ENCODE data around the gene COQ10A. TPM values are rescaled to one million over a fixed set of nuclear protein-coding genes. Genes with fewer than 3 reads are reported as not detected.

The COQ10A gene
- polyA plus RNA-seq, 3 donors, result 1.7 to 13.5 (median 2.0) TPM

DNA sequence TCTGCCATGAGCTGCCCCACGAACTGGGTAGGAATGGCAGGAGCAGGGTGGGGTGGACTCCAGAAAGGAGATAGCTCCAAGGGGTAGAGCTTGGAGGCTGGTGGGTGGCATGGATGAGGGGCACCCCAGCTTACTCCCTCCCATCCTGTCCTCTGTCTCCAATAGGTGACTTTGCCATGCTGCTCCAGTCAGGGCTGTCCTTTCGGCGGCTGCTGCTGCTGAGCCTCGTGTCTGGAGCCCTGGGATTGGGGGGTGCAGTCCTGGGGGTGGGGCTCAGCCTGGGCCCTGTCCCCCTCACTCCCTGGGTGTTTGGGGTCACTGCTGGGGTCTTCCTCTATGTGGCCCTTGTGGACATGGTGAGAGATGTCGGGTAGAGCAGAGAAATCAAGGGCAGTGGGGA, 29.8 kb upstream of the COQ10A start:
- Mint-ChIP-seq H3K27me3 (ENCODE audit: low read depth in 3 of 3) (peaks cover 0 to 2% (median 0%) of the 10 kb centered on the region in 3 donors), H3K4me3 (no peak overlapping the region)
- WGBS (ENCODE audit: insufficient coverage), result no CpG with 5 or more reads among the region's 5 CpGs

DNA sequence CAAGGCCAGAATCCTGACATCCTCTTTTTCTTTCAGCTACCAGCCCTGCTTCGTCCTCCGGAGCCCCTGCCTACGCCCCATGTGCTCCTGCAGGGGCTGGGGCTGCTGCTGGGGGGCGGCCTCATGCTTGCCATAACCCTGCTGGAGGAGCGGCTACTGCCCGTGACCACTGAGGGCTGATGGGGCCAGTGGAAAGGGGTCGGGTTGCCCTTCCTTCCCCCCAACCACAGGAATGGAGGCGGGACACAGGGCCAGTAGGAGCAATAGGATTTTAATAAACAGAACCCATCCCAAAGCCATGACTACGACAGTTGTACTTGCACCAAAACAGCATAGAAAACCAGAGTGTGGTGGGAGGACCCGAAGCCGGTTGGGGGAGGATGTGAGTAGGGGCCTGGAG, 29.2 kb upstream of the COQ10A start:
- Histone ChIP-seq H3K9me3 (replicated peaks in 1 of 2; ENCODE audit: control insufficient read depth in 1 of 2, insufficient read depth in 1 of 2, low read length in 2 of 2) (no peaks in the 10 kb centered on the region), H3K4me1 (ENCODE audit: control insufficient read depth in 1 of 2, insufficient read depth in 2 of 2, low read length in 2 of 2) (no peaks in the 10 kb centered on the region), H3K36me3 (replicated peaks in 1 of 2; ENCODE audit: control insufficient read depth in 1 of 2, insufficient read depth in 2 of 2, low read length in 2 of 2) (peaks cover 22 to 43% of the 10 kb centered on the region in 2 donors), H3K9ac (ENCODE audit: insufficient read depth, low read length, poor library complexity, severe bottlenecking) (no peak overlapping the region), H3K4me2 (replicated peaks; ENCODE audit: extremely low read depth, low read length, poor library complexity, severe bottlenecking) (no peak overlapping the region), H3K27ac (ENCODE audit: low read depth in 1 of 2, low read length in 2 of 2) (no peak overlapping the region), H4K20me1 (ENCODE audit: insufficient read depth, low read length) (no peaks in the 10 kb centered on the region), H3K27me3 (ENCODE audit: control insufficient read depth in 2 of 2, insufficient read depth in 2 of 2, low read length in 2 of 2) (no peaks in the 10 kb centered on the region), H3K4me3 (replicated peaks in 1 of 3; ENCODE audit: low read depth in 2 of 3, low read length in 3 of 3) (no peak overlapping the region), H3K79me2 (ENCODE audit: insufficient read depth, low read length) (no peaks in the 10 kb centered on the region), H2AFZ (ENCODE audit: insufficient read depth, low read depth, low read length, poor library complexity, severe bottlenecking) (no peak overlapping the region)
- Mint-ChIP-seq H3K4me1 (no peaks in the 10 kb centered on the region), H3K27ac (no peak overlapping the region), H3K9me3 (no peaks in the 10 kb centered on the region), H3K36me3 (peaks cover 38 to 47% of the 10 kb centered on the region in 2 donors), H3K27me3 (ENCODE audit: low read depth in 3 of 3) (no peaks in the 10 kb centered on the region), H3K4me3 (no peak overlapping the region)
- no peak for DNase-seq
- WGBS (ENCODE audit: insufficient coverage), result 100% methylated on average over 3 of the region's 11 CpGs
- intact Hi-C loops (cut with micrococcal nuclease), result no loop called here
- TF ChIP-seq, protein P1, sequence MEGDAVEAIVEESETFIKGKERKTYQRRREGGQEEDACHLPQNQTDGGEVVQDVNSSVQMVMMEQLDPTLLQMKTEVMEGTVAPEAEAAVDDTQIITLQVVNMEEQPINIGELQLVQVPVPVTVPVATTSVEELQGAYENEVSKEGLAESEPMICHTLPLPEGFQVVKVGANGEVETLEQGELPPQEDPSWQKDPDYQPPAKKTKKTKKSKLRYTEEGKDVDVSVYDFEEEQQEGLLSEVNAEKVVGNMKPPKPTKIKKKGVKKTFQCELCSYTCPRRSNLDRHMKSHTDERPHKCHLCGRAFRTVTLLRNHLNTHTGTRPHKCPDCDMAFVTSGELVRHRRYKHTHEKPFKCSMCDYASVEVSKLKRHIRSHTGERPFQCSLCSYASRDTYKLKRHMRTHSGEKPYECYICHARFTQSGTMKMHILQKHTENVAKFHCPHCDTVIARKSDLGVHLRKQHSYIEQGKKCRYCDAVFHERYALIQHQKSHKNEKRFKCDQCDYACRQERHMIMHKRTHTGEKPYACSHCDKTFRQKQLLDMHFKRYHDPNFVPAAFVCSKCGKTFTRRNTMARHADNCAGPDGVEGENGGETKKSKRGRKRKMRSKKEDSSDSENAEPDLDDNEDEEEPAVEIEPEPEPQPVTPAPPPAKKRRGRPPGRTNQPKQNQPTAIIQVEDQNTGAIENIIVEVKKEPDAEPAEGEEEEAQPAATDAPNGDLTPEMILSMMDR (IDR thresholded peaks at IDR 0.05), result no peak

More for the DNA sequence above, 29.8 kb upstream of the COQ10A start:
- DNase-seq, result no peak
- H3K79me2 ChIP-seq (ENCODE audit: insufficient read depth, low read length), result no peaks in the 10 kb centered on the region
- H4K20me1 ChIP-seq (ENCODE audit: insufficient read depth, low read length), result no peaks in the 10 kb centered on the region
- H3K9me3 ChIP-seq (replicated peaks in 1 of 2; ENCODE audit: control insufficient read depth in 1 of 2, insufficient read depth in 1 of 2, low read length in 2 of 2), result no peaks in the 10 kb centered on the region
- H3K4me3 ChIP-seq (replicated peaks in 1 of 3; ENCODE audit: low read depth in 2 of 3, low read length in 3 of 3), result no peak overlapping the region
- intact Hi-C loops (cut with micrococcal nuclease), result no loop called here
- H3K36me3 Mint-ChIP-seq, result peaks cover 32 to 41% of the 10 kb centered on the region in 2 donors
- H3K4me2 ChIP-seq (replicated peaks; ENCODE audit: extremely low read depth, low read length, poor library complexity, severe bottlenecking), result no peak overlapping the region
- no peak overlapping the region for H3K27ac ChIP-seq (ENCODE audit: low read depth in 1 of 2, low read length in 2 of 2)
- no peak overlapping the region for H3K9ac ChIP-seq (ENCODE audit: insufficient read depth, low read length, poor library complexity, severe bottlenecking)
- H3K27ac Mint-ChIP-seq, result no peak overlapping the region
- TF ChIP-seq, protein P1 (IDR thresholded peaks at IDR 0.05), result no peak
- H3K4me1 ChIP-seq (ENCODE audit: control insufficient read depth in 1 of 2, insufficient read depth in 2 of 2, low read length in 2 of 2), result no peaks in the 10 kb centered on the region
- no peaks in the 10 kb centered on the region for H3K4me1 Mint-ChIP-seq
- peaks cover 17 to 37% of the 10 kb centered on the region in 2 donors for H3K36me3 ChIP-seq (replicated peaks in 1 of 2; ENCODE audit: control insufficient read depth in 1 of 2, insufficient read depth in 2 of 2, low read length in 2 of 2)
- H3K27me3 ChIP-seq (ENCODE audit: control insufficient read depth in 2 of 2, insufficient read depth in 2 of 2, low read length in 2 of 2), result no peaks in the 10 kb centered on the region
- H2AFZ ChIP-seq (ENCODE audit: insufficient read depth, low read depth, low read length, poor library complexity, severe bottlenecking), result no peak overlapping the region
- no peaks in the 10 kb centered on the region for H3K9me3 Mint-ChIP-seq
